DOHH2 (cell line): Measurements from ENCODE around the gene F2RL3.

Experiments
- H3F3A ChIP-seq: fragments of 200-600 bp; sonication (generic), shearing (Covaris generic); 2 replicates; pipeline ENCODE4 v1.6.0; 2016; ENCODE audit warnings: antibody characterized with exemption, mild to moderate bottlenecking; ENCODE audit not compliant: control insufficient read depth, insufficient read depth
- H3K27ac ChIP-seq: fragments of 200-600 bp; sonication (generic); 2 replicates; pipeline ENCODE4 v1.5.1; 2014; ENCODE audit warnings: low read depth, mild to moderate bottlenecking, low read length, moderate library complexity
- H3K27me3 ChIP-seq: fragments of 200-600 bp; sonication (generic); 2 replicates; pipeline ENCODE4 v1.6.1; 2014; ENCODE audit warnings: mild to moderate bottlenecking, low read length, mixed read lengths; ENCODE audit not compliant: control insufficient read depth
- H3K36me3 ChIP-seq: fragments of 200-600 bp; sonication (generic); 2 replicates; pipeline ENCODE4 v1.6.1; 2014; ENCODE audit warnings: mild to moderate bottlenecking, low read length, moderate library complexity, mixed read lengths; ENCODE audit not compliant: control insufficient read depth
- H3K4me1 ChIP-seq: fragments of 200-600 bp; sonication (generic); 2 replicates; pipeline ENCODE4 v1.6.1; 2014; ENCODE audit warnings: mild to moderate bottlenecking, low read length, mixed read lengths; ENCODE audit not compliant: control insufficient read depth
- H3K4me2 ChIP-seq: fragments of 200-600 bp; sonication (generic); 2 replicates; pipeline ENCODE4 v1.6.0; 2014; ENCODE audit warnings: mild to moderate bottlenecking, low read length, moderate library complexity
- H3K4me3 ChIP-seq: fragments of 200-600 bp; sonication (generic); 2 replicates; pipeline ENCODE4 v1.5.1; 2014; ENCODE audit warnings: mild to moderate bottlenecking, low read length, mixed read lengths
- H3K79me2 ChIP-seq: fragments of 200-600 bp; sonication (generic); 2 replicates; pipeline ENCODE4 v1.6.1; 2014; ENCODE audit warnings: mild to moderate bottlenecking, low read length, mixed read lengths; ENCODE audit not compliant: control insufficient read depth
- H3K9me2 ChIP-seq: fragments of 200-600 bp; sonication (generic); replicated peaks from 2 replicates; pipeline ENCODE4 v1.6.1; 2014; ENCODE audit warnings: mild to moderate bottlenecking, low read length, mixed read lengths; ENCODE audit not compliant: control insufficient read depth
- H3K9me3 ChIP-seq: fragments of 200-600 bp; sonication (generic); 2 replicates; pipeline ENCODE4 v1.6.1; 2014; ENCODE audit warnings: antibody characterized with exemption, low read length, mixed read lengths; ENCODE audit not compliant: control insufficient read depth, insufficient read depth
- H4K20me1 ChIP-seq: fragments of 200-600 bp; sonication (generic); 2 replicates; pipeline ENCODE4 v1.6.0; 2014; ENCODE audit warnings: low read depth, mild to moderate bottlenecking, antibody characterized with exemption, low read length, moderate library complexity; ENCODE audit not compliant: control insufficient read depth, insufficient read depth
- EZH2phosphoT487 ChIP-seq: fragments of 200-600 bp; sonication (generic); IDR thresholded peaks from 2 replicates; pipeline ENCODE4 v1.6.1; 2017; ENCODE audit warnings: borderline replicate concordance, mild to moderate bottlenecking, antibody characterized with exemption, low read length, moderate library complexity, mixed read lengths
- TF ChIP-seq, protein P1 (sequence below): fragments of 200-600 bp; sonication (generic); IDR thresholded peaks from one replicate; pipeline ENCODE4 v1.5.1; 2014; ENCODE audit warnings: antibody characterized with exemption, mild to moderate bottlenecking, low read depth, low read length; ENCODE audit not compliant: poor library complexity, severe bottlenecking

F2RL3 gene

DNA sequence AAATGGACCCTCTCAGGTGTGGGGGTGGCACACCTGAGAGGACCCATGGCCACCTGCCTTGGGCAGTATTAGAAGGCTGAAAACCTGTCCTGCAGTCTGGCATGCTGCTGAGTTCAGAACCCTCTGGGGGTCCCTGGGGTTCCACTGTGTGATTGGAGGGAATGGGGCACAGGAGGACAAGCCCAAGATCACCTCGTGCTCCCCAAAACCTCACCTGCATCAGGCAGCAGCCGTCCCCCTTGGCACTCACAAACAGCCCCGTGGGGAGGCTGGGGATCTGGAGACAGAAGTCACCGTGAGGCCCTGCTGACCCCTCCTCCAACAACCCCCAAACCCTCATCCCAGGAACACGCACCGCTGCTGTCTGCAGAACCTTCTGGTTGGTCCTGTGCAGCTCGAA is 14.5 kb downstream of the F2RL3 start:
- Histone ChIP-seq H3K27ac (no peak overlapping the region), H3K4me2 (no peak overlapping the region), H3K4me1 (peaks cover 18% of the 10 kb centered on the region), H3K79me2 (no peaks in the 10 kb centered on the region), H4K20me1 (no peaks in the 10 kb centered on the region), H3K36me3 (no peaks in the 10 kb centered on the region), H3F3A (0 out of 2 replicates have a peak, but pooled peaks cover 4% of the 10 kb centered on the region), H3K4me3 (no peak overlapping the region), H3K27me3 (no peaks in the 10 kb centered on the region), H3K9me3 (no peaks in the 10 kb centered on the region), H3K9me2 (no peaks in the 10 kb centered on the region)
- TF ChIP-seq EZH2phosphoT487: no peak
- TF ChIP-seq, protein P1, sequence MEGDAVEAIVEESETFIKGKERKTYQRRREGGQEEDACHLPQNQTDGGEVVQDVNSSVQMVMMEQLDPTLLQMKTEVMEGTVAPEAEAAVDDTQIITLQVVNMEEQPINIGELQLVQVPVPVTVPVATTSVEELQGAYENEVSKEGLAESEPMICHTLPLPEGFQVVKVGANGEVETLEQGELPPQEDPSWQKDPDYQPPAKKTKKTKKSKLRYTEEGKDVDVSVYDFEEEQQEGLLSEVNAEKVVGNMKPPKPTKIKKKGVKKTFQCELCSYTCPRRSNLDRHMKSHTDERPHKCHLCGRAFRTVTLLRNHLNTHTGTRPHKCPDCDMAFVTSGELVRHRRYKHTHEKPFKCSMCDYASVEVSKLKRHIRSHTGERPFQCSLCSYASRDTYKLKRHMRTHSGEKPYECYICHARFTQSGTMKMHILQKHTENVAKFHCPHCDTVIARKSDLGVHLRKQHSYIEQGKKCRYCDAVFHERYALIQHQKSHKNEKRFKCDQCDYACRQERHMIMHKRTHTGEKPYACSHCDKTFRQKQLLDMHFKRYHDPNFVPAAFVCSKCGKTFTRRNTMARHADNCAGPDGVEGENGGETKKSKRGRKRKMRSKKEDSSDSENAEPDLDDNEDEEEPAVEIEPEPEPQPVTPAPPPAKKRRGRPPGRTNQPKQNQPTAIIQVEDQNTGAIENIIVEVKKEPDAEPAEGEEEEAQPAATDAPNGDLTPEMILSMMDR: no peak

DNA sequence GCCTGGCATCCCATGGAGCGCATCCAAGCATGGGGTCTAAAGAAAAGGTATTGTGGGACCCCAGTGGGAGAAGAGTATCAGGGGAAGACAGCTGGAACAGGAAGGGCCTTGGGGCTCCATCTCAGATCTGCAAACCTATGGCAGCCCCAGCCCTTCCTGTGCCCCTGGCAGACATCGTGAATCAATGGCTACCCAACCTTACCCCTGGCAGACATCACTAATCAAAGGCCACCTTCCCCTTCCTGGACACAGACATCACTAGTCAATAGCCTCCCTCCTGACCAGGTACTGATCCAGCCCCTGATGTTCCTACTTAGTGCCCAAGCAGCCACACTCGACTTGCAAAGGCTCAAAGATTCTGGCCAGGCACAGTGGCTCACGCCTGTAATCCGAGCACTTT is 15.8 kb downstream of the F2RL3 start:
- Histone ChIP-seq H3K4me3 (no peak overlapping the region), H3K4me1 (peaks cover 6% of the 10 kb centered on the region), H4K20me1 (no peaks in the 10 kb centered on the region), H3K9me3 (no peaks in the 10 kb centered on the region), H3K9me2 (no peaks in the 10 kb centered on the region), H3K4me2 (no peak overlapping the region), H3K36me3 (no peaks in the 10 kb centered on the region), H3K27me3 (0 out of 2 replicates have a peak, but pooled peaks cover 3% of the 10 kb centered on the region), H3K79me2 (no peaks in the 10 kb centered on the region), H3F3A (no peaks in the 10 kb centered on the region), H3K27ac (no peak overlapping the region)
- TF ChIP-seq EZH2phosphoT487: no peak
- TF ChIP-seq, protein P1: no peak

DNA sequence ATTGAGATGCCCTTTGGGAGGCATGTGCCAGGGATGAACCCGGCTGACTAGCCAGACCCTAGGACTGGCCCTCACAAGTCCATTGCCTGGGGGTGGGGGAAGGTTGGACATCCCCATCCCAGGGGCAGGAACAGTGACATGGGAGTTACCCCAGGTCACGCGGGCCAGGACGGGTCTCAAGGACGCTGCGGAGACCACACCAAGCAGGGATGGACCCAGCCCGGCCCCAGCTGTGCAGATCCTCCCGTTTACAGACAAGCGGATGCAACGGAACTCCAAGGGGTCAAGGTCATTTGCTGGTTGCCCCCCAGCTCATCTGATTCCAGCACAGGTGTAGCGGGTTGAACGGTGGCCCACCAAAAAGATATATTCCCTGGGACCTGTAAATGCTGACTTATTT is 20.0 kb downstream of the F2RL3 start:
- no peaks in the 10 kb centered on the region for H3K4me1 ChIP-seq
- H3K79me2 ChIP-seq: no peaks in the 10 kb centered on the region
- no peaks in the 10 kb centered on the region for H3K9me2 ChIP-seq
- H3K27me3 ChIP-seq: peaks cover 6% of the 10 kb centered on the region; the same call in 1 of the 2 replicates
- H3F3A ChIP-seq: no peaks in the 10 kb centered on the region
- TF ChIP-seq EZH2phosphoT487: no peak
- TF ChIP-seq, protein P1: no peak
- no peak overlapping the region for H3K4me2 ChIP-seq
- no peak overlapping the region for H3K4me3 ChIP-seq
- no peaks in the 10 kb centered on the region for H4K20me1 ChIP-seq
- H3K9me3 ChIP-seq: peaks cover 14% of the 10 kb centered on the region
- H3K27ac ChIP-seq: no peak overlapping the region
- H3K36me3 ChIP-seq: no peaks in the 10 kb centered on the region
